Right renal pelvis (tissue), 4 donors: Measurements from ENCODE around the gene CDRT15L2. TPM values are rescaled to one million over a fixed set of nuclear protein-coding genes. Genes with fewer than 3 reads are reported as not detected.
"Not testable (repeated sequence)": the region's sequence is repeated elsewhere in the genome, so short reads cannot be mapped to it uniquely, and the experiment has no call there.

Experiments
- DNase-seq, 4 donors: peaks; one replicate each; pipeline ENCODE4 v3.0.0-alpha.2; 2013; ENCODE audit warnings: low read depth in 4 of 4, low spot score in 3 of 4, missing footprints in 1 of 4
- polyA plus RNA-seq, 4 donors: library from polyadenylated mRNA; unstranded; fragments of 120-200 nt; gene quantifications; one replicate each; pipeline ENCODE4 v1.2.1, GENCODE V29; 2013; ENCODE audit not compliant: insufficient read length in 4 of 4

The CDRT15L2 gene
- polyA plus RNA-seq, 4 donors: not detected

GRCh38 chr17:20571653-20572052 lies 7.9 kb upstream of the CDRT15L2 start:
- not testable (repeated sequence) for DNase-seq

DNA sequence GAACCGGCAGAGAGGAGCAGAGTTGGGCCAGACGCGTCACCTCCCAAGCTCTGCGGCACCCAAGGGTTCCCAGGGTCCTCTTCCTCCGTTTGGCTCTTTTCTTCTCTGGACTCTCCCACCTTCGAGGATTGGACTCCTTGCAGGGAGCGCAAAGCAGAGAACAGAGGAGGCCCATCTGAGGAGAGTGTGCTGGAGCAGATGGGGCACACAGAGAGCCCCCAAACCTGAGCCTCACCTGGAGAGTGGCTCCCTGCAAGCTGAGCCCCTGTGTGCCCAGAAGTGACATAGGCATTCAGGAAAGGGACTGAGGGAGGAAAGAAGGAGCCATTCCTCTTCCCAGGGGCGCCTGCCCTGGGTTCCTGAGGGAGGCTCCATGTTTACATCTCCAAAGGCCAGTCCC lies 6.3 kb upstream of the CDRT15L2 start:
- not testable (repeated sequence) for DNase-seq

- not testable (repeated sequence) for DNase-seq
Measured at GRCh38 chr17:20575071-20575470, 4.5 kb upstream of the CDRT15L2 start.

GRCh38 chr17:20583891-20584577 lies 4.5 kb downstream of the CDRT15L2 start:
- not testable (repeated sequence) for DNase-seq

- not testable (repeated sequence) for DNase-seq
Measured at GRCh38 chr17:20588744-20589453, 9.4 kb downstream of the CDRT15L2 start.

DNA sequence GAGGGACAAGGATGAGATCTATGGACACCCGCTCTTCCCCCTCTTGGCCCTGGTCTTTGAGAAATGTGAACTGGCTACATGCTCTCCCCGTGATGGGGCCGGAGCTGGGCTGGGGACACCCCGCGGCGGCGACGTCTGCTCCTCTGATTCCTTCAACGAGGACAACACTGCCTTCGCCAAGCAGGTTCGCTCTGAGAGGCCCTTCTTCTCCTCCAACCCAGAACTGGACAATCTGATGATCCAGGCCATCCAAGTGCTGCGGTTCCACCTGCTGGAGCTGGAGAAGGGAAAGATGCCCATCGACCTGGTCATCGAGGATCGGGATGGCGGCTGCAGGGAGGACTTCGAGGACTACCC lies 9.9 kb downstream of the CDRT15L2 start:
- not testable (repeated sequence) for DNase-seq

DNA sequence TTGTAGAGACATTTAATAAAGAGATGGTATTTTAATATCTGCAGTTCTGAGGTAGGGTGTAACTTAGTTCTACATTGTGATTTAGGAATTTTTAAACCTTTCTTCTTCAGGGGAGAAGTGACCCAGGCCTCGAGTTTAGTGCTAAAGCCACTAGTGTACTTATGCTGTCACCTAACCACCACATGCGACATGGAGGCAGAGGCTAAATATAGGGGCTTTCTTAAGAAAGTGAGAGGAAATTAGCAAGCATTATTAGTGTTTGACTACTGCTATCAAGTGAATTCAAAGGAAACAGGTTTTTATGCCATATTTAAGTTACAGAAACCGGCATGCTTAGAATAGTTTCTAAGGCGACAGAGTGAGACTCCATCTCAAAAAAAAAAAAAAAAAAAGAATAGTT lies 11.5 kb downstream of the CDRT15L2 start:
- not testable (repeated sequence) for DNase-seq

GRCh38 chr17:20605568-20605967 lies 26.0 kb downstream of the CDRT15L2 start:
- not testable (repeated sequence) for DNase-seq

DNA sequence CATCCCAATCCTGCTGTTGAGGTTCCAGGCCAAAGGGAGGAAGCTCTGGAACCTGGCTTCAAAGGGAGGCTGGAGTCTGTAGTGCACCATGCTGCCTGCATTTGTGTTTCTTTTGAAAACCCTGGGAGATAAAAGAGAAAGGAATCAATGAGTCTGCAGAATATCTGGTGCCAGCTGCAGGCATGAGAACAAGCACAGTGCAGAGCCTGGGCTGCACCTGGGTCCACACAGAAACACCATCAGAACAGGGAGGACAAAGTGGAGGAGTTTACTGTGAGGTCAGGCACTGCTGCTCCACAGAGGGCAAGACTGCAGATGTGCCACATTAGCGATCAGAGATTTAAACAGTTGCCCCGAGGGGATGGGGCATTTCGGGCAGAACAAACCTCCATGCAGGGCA lies 30.0 kb downstream of the CDRT15L2 start:
- not testable (repeated sequence) for DNase-seq

DNA sequence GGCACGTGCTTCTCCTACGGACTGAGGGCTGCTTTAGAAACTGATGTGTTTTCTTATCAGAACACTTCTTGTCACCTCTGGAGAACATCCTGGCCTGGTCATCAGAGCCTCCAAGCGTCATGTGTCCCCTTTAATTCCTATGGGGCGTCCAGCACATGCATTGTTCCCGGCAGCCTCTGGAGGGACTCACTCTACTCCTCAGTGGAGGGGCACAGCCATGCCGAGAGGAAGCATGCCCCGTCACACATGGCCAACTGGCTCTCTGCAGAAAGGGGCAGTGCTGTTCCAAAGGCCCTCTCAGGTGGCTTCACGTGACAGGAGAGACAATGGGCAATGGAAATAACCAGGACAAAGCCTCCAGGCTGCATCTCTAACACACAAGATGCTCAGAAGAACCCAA lies 31.8 kb downstream of the CDRT15L2 start:
- DNase-seq: no peak

- DNase-seq: no peak
Measured at GRCh38 chr17:20612635-20613034, 33.1 kb downstream of the CDRT15L2 start.

GRCh38 chr17:20613248-20613647 lies 33.7 kb downstream of the CDRT15L2 start:
- no peak for DNase-seq

- DNase-seq: no peak
Measured at GRCh38 chr17:20613905-20614304, 34.4 kb downstream of the CDRT15L2 start.

GRCh38 chr17:20615461-20615860 lies 35.9 kb downstream of the CDRT15L2 start:
- DNase-seq: not testable (repeated sequence)

Other genes starting within 250 kb of the CDRT15L2 start
- gene LGALS9B, start 112.2 kb upstream of the CDRT15L2 start, polyA plus RNA-seq: under 1 TPM in 1 of 4 donors, not detected in 3; 0.15 TPM